ENCODE results near the gene FBN2.

FBN2 gene

GRCh38 chr5:128213833-128214232 lies 324.2 kb downstream of the FBN2 start:
- DNase-seq (ENCODE audit: low read depth in 1 of 2, low spot score in 1 of 2) = no peak

GRCh38 chr5:128213340-128213739 lies 324.7 kb downstream of the FBN2 start:
- DNase-seq (ENCODE audit: low read depth in 1 of 2, low spot score in 1 of 2) = no peak

GRCh38 chr5:128212191-128212806 lies 325.7 kb downstream of the FBN2 start:
- DNase-seq (ENCODE audit: low read depth in 1 of 2, low spot score in 1 of 2) = no peak

- no peak for DNase-seq (ENCODE audit: low read depth in 1 of 2, low spot score in 1 of 2)
Measured at GRCh38 chr5:128208436-128208835, 329.6 kb downstream of the FBN2 start.
